Myocyte (in vitro differentiated cells): ENCODE measurements around the gene LMX1B. TPM values are rescaled to one million over a fixed set of nuclear protein-coding genes. Genes with fewer than 3 reads are reported as not detected.

Source experiments
- DNase-seq: peaks from one replicate; pipeline ENCODE4 v3.0.0-alpha.2; 2012; ENCODE audit warnings: low read depth
- total RNA-seq: library from RNA; depleted of rRNA; stranded (reverse); fragments of >200 nt; gene quantifications from 2 replicates; pipeline ENCODE4 v1.2.3, GENCODE V29; 2014

The LMX1B gene
- total RNA-seq, 1 donor from 2014 or later = not detected

DNA sequence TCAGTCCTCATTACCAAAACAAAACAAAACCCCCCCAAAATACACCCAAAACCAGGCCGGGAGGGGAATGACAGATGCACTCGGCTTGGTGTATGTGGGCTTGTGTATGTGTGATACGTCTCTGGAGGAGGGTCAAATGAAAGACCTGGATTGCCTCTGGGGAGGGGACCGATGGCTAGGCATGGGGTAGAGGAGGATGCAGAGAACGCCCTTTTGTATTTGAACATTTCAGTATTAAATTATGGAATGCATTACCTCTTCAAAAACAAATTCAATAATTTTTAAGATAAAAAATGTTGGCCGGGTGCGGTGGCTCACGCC is 61.4 kb downstream of the LMX1B start:
- no peak for DNase-seq

GRCh38 chr9:126676102-126676684 is 62.5 kb downstream of the LMX1B start:
- DNase-seq = no peak

GRCh38 chr9:126676685-126677143 is 63.0 kb downstream of the LMX1B start:
- DNase-seq = no peak

- no peak for DNase-seq
These were observed 63.7 kb downstream of the LMX1B start for GRCh38 chr9:126677188-126678084.

DNA sequence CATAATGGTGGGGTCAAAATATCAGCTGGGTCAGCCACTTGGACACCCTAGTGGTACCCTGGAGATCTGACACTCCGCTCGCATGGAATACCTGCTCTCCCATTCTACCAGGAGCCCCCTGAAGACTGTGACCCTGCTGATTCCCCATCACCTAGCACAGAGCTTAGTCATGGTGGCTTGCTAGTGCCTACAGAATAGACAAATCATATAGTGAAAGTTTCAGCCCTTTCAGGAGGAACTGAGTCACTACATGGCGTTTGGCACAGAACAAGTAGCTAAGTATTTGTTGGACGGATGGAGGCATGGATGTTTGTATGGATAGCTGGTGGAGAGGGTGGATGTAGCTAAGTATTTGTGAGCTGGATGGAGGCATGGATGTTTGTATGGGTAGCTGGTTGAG is 65.3 kb downstream of the LMX1B start:
- no peak for DNase-seq

GRCh38 chr9:126681336-126681735 is 67.6 kb downstream of the LMX1B start:
- no peak for DNase-seq

DNA sequence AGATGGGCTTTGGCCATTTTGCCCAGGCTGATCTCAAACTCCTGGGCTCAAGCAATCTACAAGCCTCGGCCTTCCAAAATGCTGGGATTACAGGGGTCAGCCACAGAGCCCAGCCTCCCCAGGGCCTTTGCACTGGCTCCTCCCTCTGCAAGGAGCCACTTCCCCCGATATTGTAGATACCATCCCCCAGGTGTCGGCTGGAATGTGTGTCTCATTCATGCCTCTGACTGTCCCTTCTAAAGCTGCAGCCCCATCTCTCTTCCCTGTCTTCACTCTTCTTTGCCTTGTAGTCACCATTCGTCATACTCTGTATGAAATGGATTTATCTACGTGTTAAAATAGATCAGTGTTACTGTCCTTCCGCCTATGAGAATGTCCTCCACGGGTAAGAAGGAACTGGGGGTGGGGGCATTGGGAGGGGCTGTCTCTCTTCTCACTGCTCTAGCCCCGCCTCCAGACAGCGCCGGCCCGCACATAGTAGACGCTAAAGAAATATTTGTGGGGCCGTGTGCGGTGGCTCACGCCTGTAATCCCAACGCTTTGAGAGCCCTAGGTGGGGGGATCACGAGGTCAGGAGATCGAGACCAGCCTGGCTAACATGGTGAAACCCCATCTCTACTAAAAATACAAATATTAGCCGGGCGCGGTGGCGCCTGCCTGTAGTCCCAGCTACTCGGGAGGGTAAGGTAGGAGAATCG is 68.5 kb downstream of the LMX1B start:
- DNase-seq = no peak

DNA sequence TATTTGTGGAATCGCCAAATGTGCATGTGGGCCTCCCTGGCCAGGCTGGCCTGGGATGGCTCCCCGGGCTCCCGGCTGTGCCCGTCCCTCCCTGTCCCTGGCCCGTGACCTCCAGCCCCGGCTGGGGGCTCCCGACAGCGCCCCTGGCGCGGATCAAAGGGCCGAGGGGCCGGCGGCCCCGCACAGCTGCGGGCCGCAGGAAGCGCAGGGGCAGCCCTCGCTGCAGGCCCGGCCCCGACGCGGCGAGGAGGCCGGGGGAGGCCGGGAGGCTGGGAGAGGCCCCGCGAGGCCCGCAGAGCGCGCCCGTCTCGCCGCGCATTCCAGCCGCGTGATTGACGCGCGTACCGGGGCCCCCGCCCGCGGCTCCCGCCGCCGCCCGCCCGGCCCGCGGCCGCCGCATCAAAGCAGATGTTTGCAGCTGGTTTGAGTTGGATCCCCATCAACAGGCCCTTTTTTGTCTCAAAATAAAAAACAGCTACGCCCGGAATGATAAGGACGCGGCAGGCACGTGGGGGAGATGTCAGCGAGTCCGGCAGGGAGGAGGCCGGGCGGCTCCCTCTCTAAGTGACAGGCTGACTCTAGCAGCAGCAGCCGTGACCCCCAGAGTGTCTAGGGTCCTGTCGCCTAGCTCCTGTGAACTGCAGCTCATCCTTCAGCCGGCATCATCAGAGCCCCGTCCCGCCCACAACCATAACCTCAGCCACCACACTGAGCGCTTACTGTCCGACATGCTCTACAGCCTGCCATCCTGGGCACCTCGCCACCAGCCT is 69.4 kb downstream of the LMX1B start:
- DNase-seq = no peak

DNA sequence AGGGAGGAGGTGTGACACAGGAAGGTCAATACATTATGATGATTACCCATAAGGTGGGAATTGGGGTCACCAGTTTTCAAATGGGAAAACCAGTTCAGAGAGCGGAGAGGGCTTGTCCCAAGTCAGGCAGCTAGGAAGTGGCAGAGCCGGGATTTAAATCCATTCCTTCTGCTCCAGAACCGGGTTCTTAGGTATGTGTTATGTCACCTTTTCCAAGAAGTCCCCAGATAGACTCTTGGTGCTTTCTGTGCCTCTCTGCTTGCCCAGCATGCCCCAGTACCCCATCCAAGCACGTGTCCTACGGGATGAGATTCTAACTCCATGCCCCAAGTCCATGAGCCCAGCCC is 69.9 kb downstream of the LMX1B start:
- no peak for DNase-seq

- no peak for DNase-seq
These were observed 70.6 kb downstream of the LMX1B start for GRCh38 chr9:126684345-126684744.

GRCh38 chr9:126684965-126685465 is 71.3 kb downstream of the LMX1B start:
- DNase-seq = no peak

- no peak for DNase-seq
These were observed 74.3 kb downstream of the LMX1B start for GRCh38 chr9:126687930-126688461.

DNA sequence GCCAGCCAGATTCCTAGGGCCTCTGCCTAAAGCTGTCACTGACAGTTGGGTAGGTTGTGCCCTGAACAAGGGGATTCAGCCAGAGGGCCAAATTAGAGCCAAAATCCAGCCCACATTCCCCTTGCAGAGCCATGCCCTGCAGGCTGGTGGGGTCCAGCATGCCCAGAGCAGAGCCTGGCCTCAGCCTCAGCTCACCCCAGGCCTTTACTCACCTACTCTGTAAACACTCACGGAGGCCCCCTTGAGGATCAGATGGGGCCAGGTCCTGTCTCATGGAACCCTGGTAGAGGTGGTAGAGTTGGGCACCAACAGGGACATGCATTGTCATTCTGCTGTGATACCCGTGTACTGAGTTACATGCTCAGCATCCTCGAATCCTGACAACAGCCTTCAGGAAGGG is 74.9 kb downstream of the LMX1B start:
- DNase-seq = no peak

- no peak for DNase-seq
These were observed 75.5 kb downstream of the LMX1B start for GRCh38 chr9:126689027-126689825.

DNA sequence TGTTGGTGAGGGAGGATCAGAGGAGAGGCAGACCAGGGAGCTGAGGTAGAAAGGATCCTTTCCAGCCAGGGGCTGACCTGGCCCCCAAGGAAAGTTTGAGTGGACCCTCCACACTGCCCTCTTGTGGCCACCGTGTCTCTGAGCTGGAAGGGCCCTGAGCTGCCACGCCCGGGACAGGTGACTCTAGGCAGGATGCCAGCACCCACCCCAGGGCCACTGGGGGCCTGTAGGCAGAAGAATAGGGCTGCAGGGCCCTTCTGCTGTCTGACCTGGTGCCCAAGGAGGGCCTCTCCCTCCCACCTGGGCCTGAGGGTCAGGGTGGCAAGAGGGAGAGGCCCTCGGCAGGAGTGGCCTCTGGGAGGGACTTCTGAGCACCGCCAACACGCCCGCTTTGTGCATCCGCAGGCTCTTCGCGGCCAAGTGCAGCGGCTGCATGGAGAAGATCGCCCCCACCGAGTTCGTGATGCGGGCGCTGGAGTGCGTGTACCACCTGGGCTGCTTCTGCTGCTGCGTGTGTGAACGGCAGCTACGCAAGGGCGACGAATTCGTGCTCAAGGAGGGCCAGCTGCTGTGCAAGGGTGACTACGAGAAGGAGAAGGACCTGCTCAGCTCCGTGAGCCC is 76.8 kb downstream of the LMX1B start:
- peak; percentile 30 for DNase-seq

- DNase-seq = no peak
These were observed 78.5 kb downstream of the LMX1B start for GRCh38 chr9:126692041-126692758.

DNA sequence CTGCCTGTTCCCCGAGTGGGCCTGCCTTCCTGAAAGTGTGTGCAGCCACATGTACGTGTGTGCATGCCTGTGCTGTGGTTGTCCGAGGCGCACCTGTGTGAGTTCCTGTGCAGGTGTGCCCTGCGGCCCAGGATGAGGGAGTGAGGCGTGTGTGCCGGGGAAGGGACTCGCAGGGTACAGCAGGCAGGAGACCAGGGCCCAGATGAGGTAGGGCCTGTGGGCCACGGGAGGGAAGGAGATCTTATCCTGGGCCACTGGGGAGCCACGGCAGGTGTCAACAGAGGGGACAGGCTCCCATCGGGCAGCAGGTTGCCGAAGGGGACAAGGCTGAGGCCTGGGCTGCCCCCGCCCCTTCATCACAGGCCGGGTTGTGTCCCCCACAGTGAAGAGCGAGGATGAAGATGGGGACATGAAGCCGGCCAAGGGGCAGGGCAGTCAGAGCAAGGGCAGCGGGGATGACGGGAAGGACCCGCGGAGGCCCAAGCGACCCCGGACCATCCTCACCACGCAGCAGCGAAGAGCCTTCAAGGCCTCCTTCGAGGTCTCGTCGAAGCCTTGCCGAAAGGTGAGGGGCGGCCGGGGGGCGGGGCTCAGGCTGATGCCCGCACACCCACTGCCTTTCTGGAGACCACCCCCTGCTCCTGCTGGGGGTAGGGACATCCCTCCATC is 79.2 kb downstream of the LMX1B start:
- no peak for DNase-seq

- no peak for DNase-seq
These were observed 79.8 kb downstream of the LMX1B start for GRCh38 chr9:126693428-126693944.
